Testis (tissue), 5 donors: ENCODE data around the gene CYP4F11. TPM values are rescaled to one million over a fixed set of nuclear protein-coding genes. Genes with fewer than 3 reads are reported as not detected.

ENCODE experiments used
- DNase-seq: peaks from one replicate; pipeline ENCODE4 v3.0.0-alpha.2; 2019
- H3K27ac ChIP-seq, 2 donors: fragments of 200-600 bp; sonication (generic); one replicate each; pipeline ENCODE4 v1.5.1; 2019
- H3K27me3 ChIP-seq: fragments of 200-600 bp; sonication (generic); one replicate; pipeline ENCODE4 v1.5.1; 2019
- H3K36me3 ChIP-seq: fragments of 200-600 bp; sonication (generic); one replicate; pipeline ENCODE4 v1.5.1; 2017; ENCODE audit warnings: low read depth; ENCODE audit errors: missing control alignments
- H3K4me1 ChIP-seq: fragments of 200-600 bp; sonication (generic); one replicate; pipeline ENCODE4 v1.5.1; 2019
- H3K4me3 ChIP-seq, 2 donors: fragments of 200-600 bp; sonication (generic); one replicate each; pipeline ENCODE4 v1.5.1; 2017 to 2019
- H3K9me3 ChIP-seq: fragments of 200-600 bp; sonication (generic); one replicate; pipeline ENCODE4 v1.5.1; 2017
- CTCF ChIP-seq, 3 experiments: fragments of 450-650 bp in 2 of 3; fragments of 200-600 bp in 1 of 3; sonication (generic) in 1 of 3; IDR thresholded peaks; one replicate each; pipeline ENCODE4 v1.5.1; 2016 to 2019; ENCODE audit warnings: antibody characterized with exemption in 3 of 3, mild to moderate bottlenecking in 2 of 3, moderate library complexity in 1 of 3
- POLR2A ChIP-seq: fragments of 450-650 bp; IDR thresholded peaks from one replicate; pipeline ENCODE4 v1.6.1; 2017; ENCODE audit warnings: antibody characterized with exemption, mild to moderate bottlenecking, moderate library complexity
- WGBS, 2 donors: methylation state at CpG; one replicate each; pipeline ENCODE4 v1.1.5; 2018; 5-methylcytosine and 5-hydroxymethylcytosine counted together
- intact Hi-C: fragments of 100-400 bp; cut with DNase I; formaldehyde crosslinking; loops from one replicate; pipeline ENCODE4 v1.15.1; 2023; ENCODE audit warnings: low total_unique reads
- long read RNA-seq, 2 donors: transcript quantifications; one replicate each; lab custom pipeline, GENCODE V29; 2026
- polyA plus RNA-seq: library from polyadenylated mRNA; stranded (reverse); fragments of 350-450 nt; fragmentation: Illumina TruSeq; extraction: RNeasy Lipid Tissue Mini Kit (QIAGEN cat#74804); gene quantifications from one replicate; pipeline ENCODE4 v1.2.3, GENCODE V29; 2014; ENCODE audit warnings: low read depth, low replicate concordance; ENCODE audit not compliant: insufficient read depth
- total RNA-seq, 2 donors: library from RNA; depleted of rRNA; stranded (reverse); fragments of >200 nt; gene quantifications; one replicate each; pipeline ENCODE4 v1.2.3, GENCODE V29; 2016

CYP4F11 gene
- total RNA-seq, result 1 to 10 TPM; 2.6 to 4.3 TPM
- polyA plus RNA-seq, result 3.0 TPM
- long read RNA-seq, donor 1, result 0 reads
- long read RNA-seq, donor 2, result 0 reads

- Histone ChIP-seq H3K27ac (no peak within 1 kb of the TSS), H3K4me1 (no peaks in the 10 kb centered on the region), H3K9me3 (no peaks in the 10 kb centered on the region), H3K4me3 (no peak within 1 kb of the TSS), H3K27me3 (no peaks in the 10 kb centered on the region), H3K36me3 (no peaks in the 10 kb centered on the region)
- no peak for TF ChIP-seq CTCF (IDR thresholded peaks at IDR 0.05)
- TF ChIP-seq POLR2A, result no peak
- peak; percentile 83 for DNase-seq
- 18 to 60% methylated on average over 4 to 9 of the region's 10 CpGs for WGBS, 2 donors
- intact Hi-C loops, result no loop called here
Measured at GRCh38 chr19:15934332-15935078, at the start of gene CYP4F11. TSS of gene CYP4F11 (minus strand) at chr19:15934529. CDS start at chr19:15934408, 121 bp downstream.

GRCh38 chr19:15979293-15979692 is 45.0 kb upstream of the CYP4F11 start:
- Histone ChIP-seq H3K9me3 (no peaks in the 10 kb centered on the region), H3K36me3 (no peaks in the 10 kb centered on the region), H3K27ac (no peak overlapping the region), H3K27me3 (no peaks in the 10 kb centered on the region), H3K4me1 (no peaks in the 10 kb centered on the region), H3K4me3 (no peak overlapping the region)
- TF ChIP-seq CTCF (IDR thresholded peaks at IDR 0.05), result no peak
- no peak for TF ChIP-seq POLR2A
- WGBS, 2 donors, result 95 to 96% methylated on average over 2 to 4 of the region's 4 CpGs
- no peak for DNase-seq
- intact Hi-C loops, result no loop called here

GRCh38 chr19:15977690-15978089 is 43.4 kb upstream of the CYP4F11 start:
- H3K27me3 ChIP-seq, result no peaks in the 10 kb centered on the region
- H3K36me3 ChIP-seq, result no peaks in the 10 kb centered on the region
- no peak overlapping the region for H3K4me3 ChIP-seq
- intact Hi-C loops, result no loop called here
- 67 to 82% methylated on average over 7 of the region's 7 CpGs for WGBS, 2 donors
- TF ChIP-seq POLR2A (no peak), CTCF (IDR thresholded peaks at IDR 0.05) (no peak)
- no peaks in the 10 kb centered on the region for H3K4me1 ChIP-seq
- no peaks in the 10 kb centered on the region for H3K9me3 ChIP-seq
- DNase-seq, result no peak
- no peak overlapping the region for H3K27ac ChIP-seq

GRCh38 chr19:15976836-15977689 is 42.7 kb upstream of the CYP4F11 start:
- intact Hi-C loops, result no loop called here
- no peak overlapping the region for H3K27ac ChIP-seq
- H3K9me3 ChIP-seq, result no peaks in the 10 kb centered on the region
- TF ChIP-seq POLR2A (no peak), CTCF (IDR thresholded peaks at IDR 0.05) (no peak)
- peak; percentile 28 for DNase-seq
- no peak overlapping the region for H3K4me3 ChIP-seq
- 51 to 61% methylated on average over 10 of the region's 10 CpGs for WGBS, 2 donors
- H3K36me3 ChIP-seq, result no peaks in the 10 kb centered on the region
- H3K4me1 ChIP-seq, result no peaks in the 10 kb centered on the region
- no peaks in the 10 kb centered on the region for H3K27me3 ChIP-seq
